ENCODE data around the gene CNGA3. TPM values are rescaled to one million over a fixed set of nuclear protein-coding genes. Genes with fewer than 3 reads are reported as not detected.

The CNGA3 gene
- total RNA-seq, 1 experiment from 2014 or later, result not detected

- peaks cover 100% of the 10 kb centered on the region for H3K27me3 Mint-ChIP-seq (ENCODE audit: unreplicated experiment)
- CTCF ChIA-PET, result interaction anchor here (0.6 kb wide), 1 partner anchor 1141 kb away, joined by 6 read pairs; no protein-coding TSS in a partner anchor
- TF ChIP-seq CTCF (IDR thresholded peaks at IDR 0.05; ENCODE audit: unreplicated experiment), result no peak
- DNase-seq, result no peak
- no TSS peak for BruUV-seq (replicated peaks)
- no peak overlapping the region for H3K4me3 Mint-ChIP-seq (ENCODE audit: low read depth, unreplicated experiment)
- H3K27ac Mint-ChIP-seq (ENCODE audit: unreplicated experiment), result no peak overlapping the region
- H3K9me3 Mint-ChIP-seq (ENCODE audit: low read depth, unreplicated experiment), result no peaks in the 10 kb centered on the region
- no peaks in the 10 kb centered on the region for H3K36me3 Mint-ChIP-seq (ENCODE audit: insufficient read depth, unreplicated experiment)
- intact Hi-C loops (cut with micrococcal nuclease; ENCODE audit: unreplicated experiment), result loop anchor here (10.0 kb wide), 2 partner anchors 97 to 197 kb away; no protein-coding TSS in a partner anchor
- peaks cover 6% of the 10 kb centered on the region for H3K4me1 Mint-ChIP-seq (ENCODE audit: low read depth, unreplicated experiment)
Observed at GRCh38 chr2:98381494-98381893, 35.2 kb downstream of the CNGA3 start.

- Mint-ChIP-seq H3K4me1 (ENCODE audit: low read depth, unreplicated experiment) (peaks cover 6% of the 10 kb centered on the region), H3K27ac (ENCODE audit: unreplicated experiment) (no peak overlapping the region), H3K36me3 (ENCODE audit: insufficient read depth, unreplicated experiment) (no peaks in the 10 kb centered on the region), H3K9me3 (ENCODE audit: low read depth, unreplicated experiment) (no peaks in the 10 kb centered on the region), H3K4me3 (ENCODE audit: low read depth, unreplicated experiment) (no peak overlapping the region), H3K27me3 (ENCODE audit: unreplicated experiment) (peaks cover 100% of the 10 kb centered on the region)
- TF ChIP-seq CTCF (IDR thresholded peaks at IDR 0.05; ENCODE audit: unreplicated experiment), result no peak
- BruUV-seq (replicated peaks), result no TSS peak
- intact Hi-C loops (cut with micrococcal nuclease; ENCODE audit: unreplicated experiment), result loop anchor here (10.0 kb wide), 2 partner anchors 97 to 197 kb away; no protein-coding TSS in a partner anchor
- no peak for DNase-seq
- CTCF ChIA-PET, result no interaction called here
Observed at GRCh38 chr2:98382086-98382485, 35.8 kb downstream of the CNGA3 start.

GRCh38 chr2:98382739-98383138 is 36.5 kb downstream of the CNGA3 start:
- H3K27ac Mint-ChIP-seq (ENCODE audit: unreplicated experiment), result no peak overlapping the region
- no peaks in the 10 kb centered on the region for H3K36me3 Mint-ChIP-seq (ENCODE audit: insufficient read depth, unreplicated experiment)
- H3K9me3 Mint-ChIP-seq (ENCODE audit: low read depth, unreplicated experiment), result no peaks in the 10 kb centered on the region
- CTCF ChIA-PET, result no interaction called here
- no peak for DNase-seq
- BruUV-seq (replicated peaks), result no TSS peak
- TF ChIP-seq CTCF (IDR thresholded peaks at IDR 0.05; ENCODE audit: unreplicated experiment), result no peak
- H3K4me3 Mint-ChIP-seq (ENCODE audit: low read depth, unreplicated experiment), result no peak overlapping the region
- peaks cover 100% of the 10 kb centered on the region for H3K27me3 Mint-ChIP-seq (ENCODE audit: unreplicated experiment)
- H3K4me1 Mint-ChIP-seq (ENCODE audit: low read depth, unreplicated experiment), result peaks cover 6% of the 10 kb centered on the region
- intact Hi-C loops (cut with micrococcal nuclease; ENCODE audit: unreplicated experiment), result loop anchor here (10.0 kb wide), 2 partner anchors 98 to 198 kb away; no protein-coding TSS in a partner anchor

GRCh38 chr2:98383166-98383565 is 36.9 kb downstream of the CNGA3 start:
- Mint-ChIP-seq H3K36me3 (ENCODE audit: insufficient read depth, unreplicated experiment) (no peaks in the 10 kb centered on the region), H3K4me1 (ENCODE audit: low read depth, unreplicated experiment) (peaks cover 6% of the 10 kb centered on the region), H3K4me3 (ENCODE audit: low read depth, unreplicated experiment) (no peak overlapping the region), H3K9me3 (ENCODE audit: low read depth, unreplicated experiment) (no peaks in the 10 kb centered on the region), H3K27ac (ENCODE audit: unreplicated experiment) (no peak overlapping the region), H3K27me3 (ENCODE audit: unreplicated experiment) (peaks cover 100% of the 10 kb centered on the region)
- BruUV-seq (replicated peaks), result no TSS peak
- intact Hi-C loops (cut with micrococcal nuclease; ENCODE audit: unreplicated experiment), result loop anchor here (10.0 kb wide), 2 partner anchors 98 to 198 kb away; no protein-coding TSS in a partner anchor
- DNase-seq, result no peak
- CTCF ChIA-PET, result no interaction called here
- no peak for TF ChIP-seq CTCF (IDR thresholded peaks at IDR 0.05; ENCODE audit: unreplicated experiment)

Measured in Calu3 (cell line).